OCI-LY3 (cell line): ENCODE results near the gene ACTL6B.

ENCODE experiments used
- CTCF ChIP-seq: fragments of 200-600, 300-600 bp; sonication (generic); IDR thresholded peaks from 2 replicates; pipeline ENCODE4 v1.5.1; 2014; ENCODE audit warnings: antibody characterized with exemption, low read length, low read depth
- EZH2phosphoT487 ChIP-seq: fragments of 200-600 bp; shearing (Covaris generic); IDR thresholded peaks from 2 replicates; pipeline ENCODE4 v1.6.1; 2018; ENCODE audit warnings: antibody characterized with exemption, mixed run types, low read depth

GRCh38 chr7:100639995-100640516 lies 16.2 kb downstream of the ACTL6B start:
- no peak for TF ChIP-seq CTCF
- TF ChIP-seq EZH2phosphoT487, result no peak
